Measurements from ENCODE around the gene DDX54.
A peak's percentile ranks its signal among the peaks of the same experiment; 100 is the strongest.

The DDX54 gene

GRCh38 chr12:113189361-113189760, 4.1 kb upstream of the DDX54 start:
- FAIRE-seq (no peak), DNase-seq (ENCODE audit: insufficient read length, low spot score) (no peak)
- TF ChIP-seq POLR2A (IDR thresholded peaks at IDR 0.05; ENCODE audit: low read depth, low read length): no peak

- no peak for TF ChIP-seq POLR2A (IDR thresholded peaks at IDR 0.05; ENCODE audit: low read depth, low read length)
- DNase-seq (ENCODE audit: insufficient read length, low spot score) (no peak), FAIRE-seq (no peak)
Observed at GRCh38 chr12:113186666-113187325, 1.5 kb upstream of the DDX54 start.

- FAIRE-seq (no peak), DNase-seq (ENCODE audit: insufficient read length, low spot score) (no peak)
- no peak for TF ChIP-seq POLR2A (IDR thresholded peaks at IDR 0.05; ENCODE audit: low read depth, low read length)
Observed at GRCh38 chr12:113186033-113186365, 721 bp upstream of the DDX54 start.

- no peak for TF ChIP-seq POLR2A (IDR thresholded peaks at IDR 0.05; ENCODE audit: low read depth, low read length)
- no peak for FAIRE-seq
- DNase-seq (ENCODE audit: insufficient read length, low spot score): peak; percentile 91
Observed at GRCh38 chr12:113184900-113185179, 438 bp downstream of the DDX54 start.

- no peak for DNase-seq (ENCODE audit: insufficient read length, low spot score)
- no peak for FAIRE-seq
- no peak; the same call in 1 of the 2 replicates for TF ChIP-seq POLR2A (IDR thresholded peaks at IDR 0.05; ENCODE audit: low read depth, low read length)
Observed at GRCh38 chr12:113184098-113184899, 979 bp downstream of the DDX54 start.

- DNase-seq (ENCODE audit: insufficient read length, low spot score): no peak
- no peak for TF ChIP-seq POLR2A (IDR thresholded peaks at IDR 0.05; ENCODE audit: low read depth, low read length)
- FAIRE-seq: no peak
Observed at GRCh38 chr12:113183030-113183589, 2.2 kb downstream of the DDX54 start.

- FAIRE-seq (no peak), DNase-seq (ENCODE audit: insufficient read length, low spot score) (no peak)
- no peak for TF ChIP-seq POLR2A (IDR thresholded peaks at IDR 0.05; ENCODE audit: low read depth, low read length)
Observed at GRCh38 chr12:113181975-113182374, 3.3 kb downstream of the DDX54 start.

- FAIRE-seq (no peak), DNase-seq (ENCODE audit: insufficient read length, low spot score) (no peak)
- no peak for TF ChIP-seq POLR2A (IDR thresholded peaks at IDR 0.05; ENCODE audit: low read depth, low read length)
Observed at GRCh38 chr12:113180333-113180732, 4.9 kb downstream of the DDX54 start.

- no peak for FAIRE-seq
- no peak for TF ChIP-seq POLR2A (IDR thresholded peaks at IDR 0.05; ENCODE audit: low read depth, low read length)
- no peak for DNase-seq (ENCODE audit: insufficient read length, low spot score)
Observed at GRCh38 chr12:113179023-113179422, 6.3 kb downstream of the DDX54 start.

GRCh38 chr12:113174461-113175384, 10.6 kb downstream of the DDX54 start:
- DNase-seq (ENCODE audit: insufficient read length, low spot score): peak; percentile 79
- no peak for FAIRE-seq
- TF ChIP-seq POLR2A (IDR thresholded peaks at IDR 0.05; ENCODE audit: low read depth, low read length): no peak

GRCh38 chr12:113173081-113173698, 12.1 kb downstream of the DDX54 start:
- FAIRE-seq (no peak), DNase-seq (ENCODE audit: insufficient read length, low spot score) (no peak)
- no peak for TF ChIP-seq POLR2A (IDR thresholded peaks at IDR 0.05; ENCODE audit: low read depth, low read length)

GRCh38 chr12:113172185-113172584, 13.1 kb downstream of the DDX54 start:
- DNase-seq (ENCODE audit: insufficient read length, low spot score) (no peak), FAIRE-seq (no peak)
- no peak for TF ChIP-seq POLR2A (IDR thresholded peaks at IDR 0.05; ENCODE audit: low read depth, low read length)

- FAIRE-seq (no peak), DNase-seq (ENCODE audit: insufficient read length, low spot score) (no peak)
- no peak for TF ChIP-seq POLR2A (IDR thresholded peaks at IDR 0.05; ENCODE audit: low read depth, low read length)
Observed at GRCh38 chr12:113171543-113171942, 13.7 kb downstream of the DDX54 start.

GRCh38 chr12:113170926-113171325, 14.4 kb downstream of the DDX54 start:
- TF ChIP-seq POLR2A (IDR thresholded peaks at IDR 0.05; ENCODE audit: low read depth, low read length): no peak
- DNase-seq (ENCODE audit: insufficient read length, low spot score): no peak
- no peak for FAIRE-seq
